H9 (cell line): Measurements from ENCODE around the gene S100A2. TPM values are rescaled to one million over a fixed set of nuclear protein-coding genes. Genes with fewer than 3 reads are reported as not detected.

Experiments
- DNase-seq: peaks from one replicate; pipeline ENCODE4 v3.0.0-alpha.2; 2017
- H2AFZ ChIP-seq: one replicate; pipeline ENCODE4 v1.6.1; 2013; ENCODE audit warnings: mild to moderate bottlenecking, low read length, control low read depth, moderate library complexity
- H2AK5ac ChIP-seq: 2 replicates; pipeline ENCODE4 v1.6.1; 2013; ENCODE audit warnings: low read length, control low read depth, mixed read lengths; ENCODE audit not compliant: insufficient read length
- H2BK120ac ChIP-seq: one replicate; pipeline ENCODE4 v1.6.1; 2013; ENCODE audit warnings: low read depth, mild to moderate bottlenecking, low read length, control low read depth, inconsistent platforms; ENCODE audit not compliant: poor library complexity, severe bottlenecking
- H2BK12ac ChIP-seq: 2 replicates; pipeline ENCODE4 v1.6.1; 2013; ENCODE audit warnings: low read length, control low read depth, mixed read lengths, low read depth; ENCODE audit not compliant: insufficient read length
- H2BK15ac ChIP-seq: 2 replicates; pipeline ENCODE4 v1.6.1; 2013; ENCODE audit warnings: low read depth, low read length, control low read depth
- H2BK20ac ChIP-seq: one replicate; pipeline ENCODE4 v1.6.1; 2013; ENCODE audit warnings: low read depth, mild to moderate bottlenecking, low read length, control low read depth, inconsistent platforms; ENCODE audit not compliant: poor library complexity, severe bottlenecking
- H2BK5ac ChIP-seq: 2 replicates; pipeline ENCODE4 v1.6.1; 2013; ENCODE audit warnings: low read length, control low read depth, mixed read lengths; ENCODE audit not compliant: insufficient read length
- H3K14ac ChIP-seq: 2 replicates; pipeline ENCODE4 v1.6.1; 2013; ENCODE audit warnings: low read length, control low read depth; ENCODE audit not compliant: insufficient read depth
- H3K18ac ChIP-seq: 2 replicates; pipeline ENCODE4 v1.6.1; 2013; ENCODE audit warnings: low read depth, mild to moderate bottlenecking, mixed read lengths, low read length, control low read depth; ENCODE audit not compliant: insufficient read length
- H3K23ac ChIP-seq: 2 replicates; pipeline ENCODE4 v1.6.1; 2013; ENCODE audit warnings: low read length, control low read depth, mixed read lengths, low read depth; ENCODE audit not compliant: insufficient read length
- H3K23me2 ChIP-seq: 2 replicates; pipeline ENCODE4 v1.6.1; 2013; ENCODE audit warnings: low read depth, mild to moderate bottlenecking, mixed read lengths, low read length, control low read depth; ENCODE audit not compliant: insufficient read length, poor library complexity, severe bottlenecking
- H3K27ac ChIP-seq: 2 replicates; pipeline ENCODE4 v1.5.1; 2013; ENCODE audit warnings: low read length, control low read depth, mixed read lengths, low read depth; ENCODE audit not compliant: insufficient read length
- H3K27me3 ChIP-seq: 2 replicates; pipeline ENCODE4 v1.6.1; 2013; ENCODE audit warnings: low read length, control low read depth, inconsistent platforms; ENCODE audit not compliant: insufficient read depth
- H3K4ac ChIP-seq: 2 replicates; pipeline ENCODE4 v1.6.1; 2013; ENCODE audit warnings: low read depth, mild to moderate bottlenecking, control low read depth, inconsistent platforms, low read length, moderate library complexity
- H3K4me1 ChIP-seq: 2 replicates; pipeline ENCODE4 v1.6.1; 2013; ENCODE audit warnings: low read length, control low read depth, inconsistent platforms; ENCODE audit not compliant: insufficient read depth
- H3K4me2 ChIP-seq: 2 replicates; pipeline ENCODE4 v1.6.1; 2013; ENCODE audit warnings: low read length, control low read depth, mixed read lengths; ENCODE audit not compliant: insufficient read length, insufficient read depth
- H3K56ac ChIP-seq: 2 replicates; pipeline ENCODE4 v1.6.1; 2013; ENCODE audit warnings: low read depth, mild to moderate bottlenecking, mixed read lengths, low read length, control low read depth; ENCODE audit not compliant: insufficient read length
- H3K79me1 ChIP-seq: 2 replicates; pipeline ENCODE4 v1.6.1; 2013; ENCODE audit warnings: low read depth, mild to moderate bottlenecking, moderate library complexity, low read length, control low read depth, inconsistent platforms; ENCODE audit not compliant: insufficient read depth, poor library complexity, severe bottlenecking
- H3K79me2 ChIP-seq: 2 replicates; pipeline ENCODE4 v1.6.1; 2013; ENCODE audit warnings: low read length, control low read depth, inconsistent platforms; ENCODE audit not compliant: insufficient read depth
- H3K9ac ChIP-seq: 2 replicates; pipeline ENCODE4 v1.6.1; 2013; ENCODE audit warnings: low read length, control low read depth, mixed read lengths; ENCODE audit not compliant: insufficient read length; ENCODE audit errors: extremely low read depth
- H3K9me3 ChIP-seq: one replicate; pipeline ENCODE4 v1.6.1; 2013; ENCODE audit warnings: low read depth, low read length, inconsistent platforms; ENCODE audit not compliant: control insufficient read depth
- H3T11ph ChIP-seq: one replicate; pipeline ENCODE4 v1.6.1; 2013; ENCODE audit warnings: mild to moderate bottlenecking, low read length, control low read depth, inconsistent platforms
- H4K20me1 ChIP-seq: one replicate; pipeline ENCODE4 v1.6.1; 2013; ENCODE audit not compliant: control insufficient read depth, insufficient read length, insufficient read depth
- H4K5ac ChIP-seq: 2 replicates; pipeline ENCODE4 v1.6.1; 2013; ENCODE audit warnings: low read depth, mild to moderate bottlenecking, mixed read lengths, low read length, control low read depth; ENCODE audit not compliant: insufficient read length
- H4K8ac ChIP-seq: replicated peaks from 2 replicates; pipeline ENCODE4 v1.6.1; 2013; ENCODE audit warnings: low read length, control low read depth, mixed read lengths, low read depth; ENCODE audit not compliant: insufficient read length
- H4K91ac ChIP-seq: 2 replicates; pipeline ENCODE4 v1.6.1; 2013; ENCODE audit warnings: low read depth, mild to moderate bottlenecking, moderate library complexity, mixed read lengths, low read length, control low read depth; ENCODE audit not compliant: insufficient read length
- H3K27ac Mint-ChIP-seq, 3 experiments: 2 replicates in 2 of 3; 3 replicates in 1 of 3; pipeline ENCODE4 v1.8.0; 2020 to 2021; ENCODE audit warnings: mixed read lengths in 3 of 3, mild to moderate bottlenecking in 1 of 3, moderate library complexity in 1 of 3
- H3K27me3 Mint-ChIP-seq: 2 replicates; pipeline ENCODE4 v1.8.0; 2021; ENCODE audit warnings: low read depth, mild to moderate bottlenecking, moderate library complexity, mixed read lengths
- H3K36me3 Mint-ChIP-seq, 3 experiments: 2 replicates in 2 of 3; 3 replicates in 1 of 3; pipeline ENCODE4 v1.8.0; 2020 to 2021; ENCODE audit warnings: low read depth in 3 of 3, mixed read lengths in 3 of 3; ENCODE audit not compliant: insufficient read depth in 1 of 3
- H3K4me1 Mint-ChIP-seq, 2 experiments: 2 replicates each; pipeline ENCODE4 v1.8.0; 2020; ENCODE audit warnings: mixed read lengths in 2 of 2
- H3K4me3 Mint-ChIP-seq, 2 experiments: 2 replicates in 1 of 2; 3 replicates in 1 of 2; pipeline ENCODE4 v1.8.0; 2020 to 2021; ENCODE audit warnings: mild to moderate bottlenecking in 2 of 2, mixed read lengths in 2 of 2, moderate library complexity in 1 of 2
- H3K9me3 Mint-ChIP-seq, 2 experiments: 2 replicates in 1 of 2; 3 replicates in 1 of 2; pipeline ENCODE4 v1.8.0; 2020; ENCODE audit warnings: mild to moderate bottlenecking in 2 of 2, mixed read lengths in 2 of 2, moderate library complexity in 1 of 2
- CTCF ChIP-seq: fragments of 200-600 bp; sonication (generic); conservative IDR thresholded peaks from 3 replicates; pipeline ENCODE4 v1.8.0; 2021; ENCODE audit warnings: antibody characterized with exemption, mild to moderate bottlenecking
- WGBS: extraction: QIAGEN DNeasy Blood & Tissue Kit; methylation state at CpG from one replicate; pipeline ENCODE4 v1.1.7; 2013; ENCODE audit warnings: missing lambda C conversion rate, low lambda C conversion rate, mixed read lengths; ENCODE audit not compliant: insufficient read length; ENCODE audit errors: extremely low coverage; 5-methylcytosine and 5-hydroxymethylcytosine counted together
- total RNA-seq: library from RNA; stranded (reverse); gene quantifications from 2 replicates; pipeline ENCODE4 v1.2.1, GENCODE V29; 2021

S100A2 gene
- total RNA-seq, 1 experiment from 2014 or later = 0.57 TPM

- Histone ChIP-seq H3K18ac (no peak overlapping the region), H3K14ac (no peak overlapping the region), H3K79me1 (no peaks in the 10 kb centered on the region), H3K4me1 (no peaks in the 10 kb centered on the region), H2AFZ (no peak overlapping the region), H2BK20ac (no peak overlapping the region), H3K4me2 (no peak overlapping the region), H4K5ac (no peak overlapping the region), H3K27ac (no peak overlapping the region), H3K27me3 (no peaks in the 10 kb centered on the region), H3K4ac (no peak overlapping the region), H4K91ac (no peak overlapping the region), H2BK15ac (no peak overlapping the region), H4K8ac (no peak overlapping the region), H2BK120ac (no peak overlapping the region), H3K23ac (no peak overlapping the region), H2BK12ac (no peak overlapping the region), H2BK5ac (no peak overlapping the region), H3K56ac (no peak overlapping the region), H3K9ac (no peak overlapping the region), H3K79me2 (no peaks in the 10 kb centered on the region), H3K23me2 (no peaks in the 10 kb centered on the region), H2AK5ac (no peak overlapping the region), H3K9me3 (no peaks in the 10 kb centered on the region), H4K20me1 (no peaks in the 10 kb centered on the region), H3T11ph (no peak overlapping the region)
- TF ChIP-seq CTCF = no peak
- no peaks in the 10 kb centered on the region for H3K36me3 Mint-ChIP-seq
- H3K27ac Mint-ChIP-seq = no peak overlapping the region
- peaks cover under 1% of the 10 kb centered on the region in 2 experiments; a peak in 2 of 4 replicates for H3K4me1 Mint-ChIP-seq
- H3K27me3 Mint-ChIP-seq = no peaks in the 10 kb centered on the region
- no CpG with 5 or more reads among the region's 2 CpGs for WGBS
- H3K4me3 Mint-ChIP-seq = no peak overlapping the region
- H3K9me3 Mint-ChIP-seq = no peaks in the 10 kb centered on the region
- no peak for DNase-seq
Measured at GRCh38 chr1:153560241-153560640, 5.4 kb downstream of the S100A2 start.
